HG02970 (cell line): ENCODE results near the gene TENM3.

Experiments
- ATAC-seq: cut with Tn5 transposase; IDR thresholded peaks from one replicate; pipeline ENCODE4 v1.9.1; 2021; ENCODE audit warnings: mild to moderate bottlenecking, moderate library complexity, moderate number of reproducible peaks; ENCODE audit not compliant: unreplicated experiment, low FRiP score

Gene TENM3

DNA sequence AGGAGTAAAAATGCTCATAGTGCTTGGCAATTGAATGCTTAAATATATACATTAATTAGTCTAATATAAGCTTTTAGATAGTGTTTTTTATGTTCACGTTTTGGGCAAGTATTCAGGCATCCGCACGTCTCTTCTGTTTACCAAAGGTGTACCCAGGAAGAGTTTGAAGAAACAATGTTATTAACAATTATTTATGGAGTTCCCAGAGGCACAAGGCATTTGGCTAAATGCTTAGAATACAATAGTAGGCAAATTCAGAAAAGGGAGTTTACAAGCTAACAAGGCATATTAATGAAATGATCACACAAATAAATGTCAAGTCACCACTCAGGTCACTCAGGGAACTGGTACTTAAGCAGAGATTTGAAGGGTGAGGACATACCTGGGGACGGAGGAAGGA is 294.8 kb downstream of the TENM3 start:
- no peak for ATAC-seq

- no peak for ATAC-seq
Observed at GRCh38 chr4:182540496-182540895, 297.3 kb downstream of the TENM3 start.

- peak; percentile 98 for ATAC-seq
Observed at GRCh38 chr4:182547435-182547834, 304.2 kb downstream of the TENM3 start.

DNA sequence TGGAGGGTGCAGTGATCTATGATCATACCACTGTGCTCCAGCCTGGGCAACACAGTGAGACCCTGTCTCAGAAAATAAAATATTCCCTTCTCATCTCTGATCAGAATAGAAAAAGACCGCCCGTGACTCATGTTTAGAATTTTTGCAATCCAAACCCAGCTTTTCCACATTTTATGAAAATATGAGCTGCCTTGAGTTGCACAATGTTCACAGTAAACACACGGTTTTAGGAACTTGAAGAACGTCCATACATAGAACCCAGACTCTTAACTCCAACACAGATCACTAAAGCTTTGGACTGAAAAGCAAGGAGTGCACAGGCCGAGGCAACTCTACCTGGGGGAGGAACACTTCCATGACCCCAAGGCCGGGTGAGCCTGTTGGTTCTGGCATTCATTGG is 305.0 kb downstream of the TENM3 start:
- no peak for ATAC-seq

- no peak for ATAC-seq
Observed at GRCh38 chr4:182549356-182549755, 306.2 kb downstream of the TENM3 start.

GRCh38 chr4:182552948-182553347 is 309.7 kb downstream of the TENM3 start:
- ATAC-seq: no peak

- no peak for ATAC-seq
Observed at GRCh38 chr4:182553653-182554052, 310.5 kb downstream of the TENM3 start.

DNA sequence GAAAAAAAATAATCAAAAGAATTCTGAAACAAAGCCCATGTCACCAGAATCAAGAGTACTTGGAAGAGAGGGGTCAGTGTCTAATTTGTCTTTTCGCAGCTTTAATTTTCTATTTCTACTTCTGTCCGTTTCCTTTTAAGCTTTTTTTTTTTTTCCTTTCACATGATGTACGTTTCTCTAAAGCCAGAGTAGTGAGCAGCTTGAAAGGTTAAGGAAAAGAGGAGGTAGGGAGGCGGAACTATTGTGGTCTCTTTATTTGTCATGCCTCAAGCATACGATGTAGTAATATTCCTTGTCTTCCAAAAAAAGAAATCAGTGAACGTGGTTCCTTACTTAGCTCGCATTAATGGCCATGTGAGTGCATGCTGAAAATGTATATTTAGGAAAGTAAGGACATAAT is 311.5 kb downstream of the TENM3 start:
- ATAC-seq: no peak

GRCh38 chr4:182555997-182556418 is 312.8 kb downstream of the TENM3 start:
- ATAC-seq: no peak

- no peak for ATAC-seq
Observed at GRCh38 chr4:182556580-182556979, 313.4 kb downstream of the TENM3 start.

DNA sequence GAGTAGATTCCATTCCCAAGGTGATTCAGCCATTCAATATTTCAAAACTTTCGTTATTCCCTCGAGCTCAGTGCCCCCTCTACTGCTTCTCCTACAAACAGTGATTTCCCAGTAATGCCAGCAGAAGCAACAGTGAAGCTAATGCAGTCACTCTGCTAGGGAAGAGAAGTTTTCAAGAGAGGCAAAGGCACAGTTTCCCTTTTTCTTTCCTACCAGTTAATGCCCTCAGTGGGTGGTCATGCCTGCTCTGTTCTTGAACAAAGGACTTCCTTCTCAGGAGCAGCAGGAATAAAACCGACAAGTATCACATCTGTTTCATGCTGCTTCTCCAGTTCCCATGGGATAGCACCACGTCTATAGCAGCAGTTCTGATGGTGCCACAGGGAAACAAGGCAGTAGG is 317.2 kb downstream of the TENM3 start:
- ATAC-seq: no peak

GRCh38 chr4:182562350-182562749 is 319.1 kb downstream of the TENM3 start:
- ATAC-seq: no peak

DNA sequence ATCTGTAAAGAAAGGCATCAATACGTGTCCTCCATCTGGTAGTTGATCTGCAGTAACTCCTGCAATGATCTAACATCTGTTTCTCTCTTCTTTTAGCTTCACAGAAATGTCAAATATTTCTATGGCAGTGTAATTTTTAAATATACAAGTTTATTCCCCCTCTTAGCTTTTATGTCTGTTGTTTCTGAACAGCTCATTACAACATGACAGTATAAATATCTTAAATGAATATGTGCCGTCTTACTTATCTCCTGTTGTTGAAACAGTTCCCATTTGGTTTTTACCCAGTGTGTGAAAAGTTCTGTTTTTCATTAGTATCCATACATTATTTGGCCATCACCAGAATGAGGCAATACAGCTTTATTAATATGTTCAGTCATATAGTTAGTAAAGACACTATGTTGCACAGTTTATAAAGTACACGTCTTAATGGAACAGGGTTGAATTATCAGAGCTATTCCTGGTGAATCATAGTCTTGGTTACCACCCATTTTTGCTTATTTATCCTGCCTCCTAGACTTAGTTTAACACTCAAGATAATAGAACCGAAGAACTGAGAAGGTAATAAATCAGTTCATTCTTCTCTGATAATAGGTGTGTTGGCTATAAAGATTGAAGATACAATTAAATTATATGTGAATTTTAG is 321.6 kb downstream of the TENM3 start:
- ATAC-seq: no peak

DNA sequence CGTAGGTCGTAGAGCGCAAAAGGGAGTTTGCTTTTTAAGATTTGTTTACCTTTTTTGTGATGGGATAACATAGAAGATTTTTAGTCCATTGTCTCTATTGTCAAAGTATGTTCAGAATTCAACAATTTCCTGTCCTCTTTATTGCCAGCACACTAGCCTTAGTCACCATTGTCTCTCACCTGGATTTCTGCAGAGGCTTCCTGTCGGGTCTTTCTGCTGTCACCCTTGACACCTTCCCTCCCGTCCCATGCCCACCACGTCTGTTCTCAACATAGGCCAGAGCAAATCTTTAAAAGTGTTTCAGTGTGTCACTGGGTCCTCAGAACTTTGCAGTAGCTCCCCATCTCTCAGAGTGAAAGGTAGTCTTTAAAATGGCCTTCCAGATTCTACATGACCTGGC is 323.9 kb downstream of the TENM3 start:
- no peak for ATAC-seq

DNA sequence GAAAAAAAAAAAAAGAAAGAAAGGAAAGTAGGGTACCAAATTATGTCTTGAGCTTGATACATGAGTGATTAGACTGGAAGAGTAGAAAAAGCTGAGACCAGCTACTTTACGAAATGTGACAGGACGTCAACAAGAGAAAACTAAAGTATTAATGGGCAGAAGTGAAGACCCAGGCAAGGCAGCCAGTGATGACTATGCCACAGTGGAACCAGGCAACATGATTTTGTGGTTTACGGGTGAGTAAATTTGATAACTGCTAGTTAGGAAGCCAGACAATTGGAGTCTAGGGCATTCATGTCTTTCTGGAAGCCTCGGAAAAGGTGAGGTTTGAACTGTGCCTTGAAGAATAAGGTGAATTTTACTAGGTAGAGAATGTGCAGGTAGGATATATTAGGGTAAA is 326.4 kb downstream of the TENM3 start:
- ATAC-seq: no peak

- ATAC-seq: no peak
Observed at GRCh38 chr4:182574706-182575105, 331.5 kb downstream of the TENM3 start.

- no peak for ATAC-seq
Observed at GRCh38 chr4:182575225-182575624, 332.0 kb downstream of the TENM3 start.

DNA sequence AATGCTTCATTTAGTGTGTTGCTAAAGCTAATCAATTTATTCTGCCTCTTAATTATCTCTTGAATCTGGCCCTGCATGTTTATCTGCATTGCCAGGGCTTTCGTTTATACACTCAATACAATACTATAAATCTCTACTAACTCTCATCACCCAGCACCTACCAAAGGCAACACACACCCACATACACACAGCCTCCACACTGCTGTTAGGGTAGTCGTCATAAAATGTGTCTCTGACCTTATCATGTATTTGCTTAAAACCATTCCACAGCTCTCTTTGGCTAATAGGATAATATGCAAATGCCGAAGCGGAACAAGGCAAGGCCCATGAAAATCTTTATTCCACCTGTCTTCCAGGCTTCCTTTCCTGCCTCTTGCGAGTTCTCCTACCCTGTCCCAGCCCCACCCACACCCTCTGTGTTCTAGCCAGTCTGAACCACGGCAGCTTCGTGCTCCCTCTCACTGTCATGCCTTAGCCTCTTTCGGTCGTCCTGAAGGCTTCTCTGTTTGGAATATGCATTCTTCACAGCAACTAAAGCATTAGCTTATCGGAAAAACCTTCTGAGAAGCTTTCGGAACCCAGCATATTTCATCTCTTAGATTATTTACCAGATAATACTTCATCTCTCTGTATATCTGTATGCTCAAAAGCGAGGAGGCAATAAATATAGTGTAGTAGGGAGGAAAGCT is 333.5 kb downstream of the TENM3 start:
- ATAC-seq: no peak

DNA sequence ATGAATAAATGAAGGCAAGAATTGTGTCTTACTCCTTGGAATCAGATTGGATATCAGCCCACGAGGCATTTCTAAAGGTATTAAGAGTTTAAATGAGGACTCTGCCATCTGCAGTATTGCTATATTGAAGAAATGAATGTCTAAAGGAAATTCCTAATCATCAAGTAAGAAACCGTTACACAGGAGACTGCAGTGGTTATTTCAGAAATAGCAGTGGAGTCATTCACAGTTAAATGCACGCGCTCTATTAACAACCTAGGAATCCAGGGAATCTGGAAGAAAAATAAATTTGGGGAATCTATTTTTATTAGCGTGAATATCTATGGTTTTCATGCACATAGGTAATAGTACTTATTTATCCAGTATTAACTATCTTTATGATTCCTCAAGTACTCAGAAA is 334.2 kb downstream of the TENM3 start:
- no peak for ATAC-seq

DNA sequence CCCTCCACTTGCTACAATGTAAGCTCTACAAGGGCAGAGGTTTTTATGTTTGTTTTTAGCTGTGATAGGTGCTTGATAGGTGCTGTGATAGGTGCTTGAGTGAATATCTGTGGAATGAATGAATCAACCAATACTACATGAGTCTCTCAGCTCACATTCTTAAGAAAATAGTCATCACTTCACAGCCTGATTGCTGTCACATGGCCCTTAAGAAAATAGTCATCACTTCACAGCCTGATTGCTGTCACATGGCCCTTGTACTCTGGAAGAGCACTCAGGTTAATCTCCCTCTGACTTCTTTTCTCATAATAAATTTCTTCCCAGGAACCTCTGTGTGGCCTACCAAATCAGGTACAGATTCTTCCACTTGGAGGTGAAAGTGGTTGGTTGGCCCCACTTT is 335.2 kb downstream of the TENM3 start:
- ATAC-seq: no peak

GRCh38 chr4:182582245-182582644 is 339.0 kb downstream of the TENM3 start:
- no peak for ATAC-seq

- ATAC-seq: no peak
Observed at GRCh38 chr4:182583703-182584415, 340.7 kb downstream of the TENM3 start.
